ENCODE results near the gene RBMS3. TPM values are rescaled to one million over a fixed set of nuclear protein-coding genes. Genes with fewer than 3 reads are reported as not detected.

Gene RBMS3
- total RNA-seq, 1 donor from 2014 or later = 3.8 TPM

GRCh38 chr3:29344935-29345334 is 64.1 kb downstream of the RBMS3 start:
- H3K36me3 Mint-ChIP-seq (ENCODE audit: insufficient read depth) = no peaks in the 10 kb centered on the region
- H3K4me3 Mint-ChIP-seq (ENCODE audit: low read depth) = no peak overlapping the region
- no peak for DNase-seq (ENCODE audit: low spot score, unreplicated experiment)
- no peaks in the 10 kb centered on the region for H3K9me3 Mint-ChIP-seq (ENCODE audit: low read depth)
- no peak for TF ChIP-seq CTCF (IDR thresholded peaks at IDR 0.05; ENCODE audit: unreplicated experiment)
- H3K4me1 Mint-ChIP-seq (ENCODE audit: low read depth) = peaks cover 5% of the 10 kb centered on the region
- H3K27me3 Mint-ChIP-seq = no peaks in the 10 kb centered on the region
- H3K27ac Mint-ChIP-seq = no peak overlapping the region

GRCh38 chr3:29345516-29346300 is 64.8 kb downstream of the RBMS3 start:
- Mint-ChIP-seq H3K9me3 (ENCODE audit: low read depth) (no peaks in the 10 kb centered on the region), H3K27ac (no peak overlapping the region), H3K27me3 (no peaks in the 10 kb centered on the region), H3K4me3 (ENCODE audit: low read depth) (no peak overlapping the region), H3K36me3 (ENCODE audit: insufficient read depth) (no peaks in the 10 kb centered on the region), H3K4me1 (ENCODE audit: low read depth) (peaks cover 5% of the 10 kb centered on the region)
- TF ChIP-seq CTCF (IDR thresholded peaks at IDR 0.05; ENCODE audit: unreplicated experiment) = no peak
- DNase-seq (ENCODE audit: low spot score, unreplicated experiment) = no peak

- no peak for TF ChIP-seq CTCF (IDR thresholded peaks at IDR 0.05; ENCODE audit: unreplicated experiment)
- H3K4me3 Mint-ChIP-seq (ENCODE audit: low read depth) = no peak overlapping the region
- no peaks in the 10 kb centered on the region for H3K36me3 Mint-ChIP-seq (ENCODE audit: insufficient read depth)
- peaks cover 5% of the 10 kb centered on the region for H3K4me1 Mint-ChIP-seq (ENCODE audit: low read depth)
- no peak for DNase-seq (ENCODE audit: low spot score, unreplicated experiment)
- H3K9me3 Mint-ChIP-seq (ENCODE audit: low read depth) = no peaks in the 10 kb centered on the region
- no peak overlapping the region for H3K27ac Mint-ChIP-seq
- no peaks in the 10 kb centered on the region for H3K27me3 Mint-ChIP-seq
Measured at GRCh38 chr3:29346828-29347227, 66.0 kb downstream of the RBMS3 start.

DNA sequence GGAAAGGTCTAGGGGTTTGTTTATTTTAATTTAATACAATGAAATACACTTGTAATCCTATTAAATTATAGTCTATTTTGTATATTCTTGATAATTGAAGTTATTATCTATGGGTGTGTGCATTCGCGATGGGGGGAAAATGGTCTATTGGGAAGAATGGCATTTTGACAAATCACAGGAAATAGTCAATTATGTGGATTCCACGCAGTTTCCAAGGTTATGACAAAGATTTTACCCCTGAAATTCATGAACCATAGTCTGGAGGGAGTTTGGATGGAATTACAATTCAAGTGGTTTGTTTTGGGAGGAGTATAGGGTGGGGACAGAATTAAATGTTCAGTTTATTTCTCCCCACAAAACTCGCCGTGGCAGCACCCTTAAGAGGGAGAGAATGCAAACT is 66.5 kb downstream of the RBMS3 start:
- no peaks in the 10 kb centered on the region for H3K27me3 Mint-ChIP-seq
- no peak for TF ChIP-seq CTCF (IDR thresholded peaks at IDR 0.05; ENCODE audit: unreplicated experiment)
- H3K4me3 Mint-ChIP-seq (ENCODE audit: low read depth) = no peak overlapping the region
- DNase-seq (ENCODE audit: low spot score, unreplicated experiment) = no peak
- H3K27ac Mint-ChIP-seq = no peak overlapping the region
- no peaks in the 10 kb centered on the region for H3K9me3 Mint-ChIP-seq (ENCODE audit: low read depth)
- no peaks in the 10 kb centered on the region for H3K36me3 Mint-ChIP-seq (ENCODE audit: insufficient read depth)
- H3K4me1 Mint-ChIP-seq (ENCODE audit: low read depth) = peaks cover 5% of the 10 kb centered on the region

- H3K27me3 Mint-ChIP-seq = no peaks in the 10 kb centered on the region
- TF ChIP-seq CTCF (IDR thresholded peaks at IDR 0.05; ENCODE audit: unreplicated experiment) = no peak
- H3K27ac Mint-ChIP-seq = no peak overlapping the region
- H3K36me3 Mint-ChIP-seq (ENCODE audit: insufficient read depth) = no peaks in the 10 kb centered on the region
- peaks cover 5% of the 10 kb centered on the region for H3K4me1 Mint-ChIP-seq (ENCODE audit: low read depth)
- H3K4me3 Mint-ChIP-seq (ENCODE audit: low read depth) = no peak overlapping the region
- H3K9me3 Mint-ChIP-seq (ENCODE audit: low read depth) = no peaks in the 10 kb centered on the region
- DNase-seq (ENCODE audit: low spot score, unreplicated experiment) = no peak
Measured at GRCh38 chr3:29348316-29348715, 67.4 kb downstream of the RBMS3 start.
